Smooth muscle cell (in vitro differentiated cells): ENCODE data around the gene EPHX1. TPM values are rescaled to one million over a fixed set of nuclear protein-coding genes. Genes with fewer than 3 reads are reported as not detected.
"Not testable (repeated sequence)": the region's sequence is repeated elsewhere in the genome, so short reads cannot be mapped to it uniquely, and the experiment has no call there.

Experiments
- DNase-seq: peaks from one replicate; lab custom pipeline; 2025; ENCODE audit not compliant: unreplicated experiment; lab: John Stamatoyannopoulos, UW
- H2AFZ ChIP-seq: fragments of 200-600 bp; sonication (generic); 2 replicates; pipeline ENCODE4 v1.6.0; 2016; ENCODE audit warnings: antibody characterized with exemption, low read depth, mild to moderate bottlenecking
- H3F3A ChIP-seq: fragments of 200-600 bp; sonication (generic); 2 replicates; pipeline ENCODE4 v1.6.0; 2017; ENCODE audit warnings: antibody characterized with exemption, low read depth
- H3K27ac ChIP-seq: fragments of 200-600 bp; sonication (generic); 2 replicates; pipeline ENCODE4 v1.5.1; 2016; ENCODE audit warnings: low read depth, mild to moderate bottlenecking
- H3K27me3 ChIP-seq: fragments of 200-600 bp; sonication (generic); 2 replicates; pipeline ENCODE4 v1.6.1; 2016; ENCODE audit warnings: low read depth, mild to moderate bottlenecking
- H3K36me3 ChIP-seq: fragments of 200-600 bp; sonication (generic); 2 replicates; pipeline ENCODE4 v1.5.1; 2016; ENCODE audit warnings: low read depth
- H3K4me1 ChIP-seq: fragments of 200-600 bp; sonication (generic); 2 replicates; pipeline ENCODE4 v1.5.1; 2016; ENCODE audit warnings: low read depth
- H3K4me2 ChIP-seq: fragments of 200-600 bp; sonication (generic); 2 replicates; pipeline ENCODE4 v1.6.0; 2016; ENCODE audit warnings: mild to moderate bottlenecking
- H3K4me3 ChIP-seq: fragments of 200-600 bp; sonication (generic); 2 replicates; pipeline ENCODE4 v1.5.1; 2016; ENCODE audit warnings: mild to moderate bottlenecking
- H3K79me2 ChIP-seq: fragments of 200-600 bp; sonication (generic); 2 replicates; pipeline ENCODE4 v1.6.0; 2016; ENCODE audit warnings: low read depth, mild to moderate bottlenecking
- H3K9ac ChIP-seq: fragments of 200-600 bp; sonication (generic); 2 replicates; pipeline ENCODE4 v1.6.0; 2016; ENCODE audit warnings: low read depth
- H3K9me3 ChIP-seq: fragments of 200-600 bp; sonication (generic); replicated peaks from 2 replicates; pipeline ENCODE4 v1.5.1; 2016; ENCODE audit warnings: low read depth
- H4K20me1 ChIP-seq: fragments of 200-600 bp; sonication (generic); 2 replicates; pipeline ENCODE4 v1.6.0; 2016; ENCODE audit warnings: low read depth
- WGBS: methylation state at CpG from one replicate; pipeline ENCODE4 v1.1.7; 2016; ENCODE audit warnings: low lambda C conversion rate; 5-methylcytosine and 5-hydroxymethylcytosine counted together
- polyA plus RNA-seq: library from polyadenylated mRNA; unstranded; fragments of >200 nt; fragmentation: Nextera tagmentation; extraction: Ambion mirVana; gene quantifications from 2 replicates; pipeline ENCODE4 v1.2.1, GENCODE V29; 2016
- total RNA-seq: library from RNA; depleted of rRNA; stranded (reverse); fragments of >200 nt; gene quantifications from 2 replicates; pipeline ENCODE4 v1.2.3, GENCODE V29; 2014
- TF ChIP-seq, protein P1 (sequence below): fragments of 200-600 bp; sonication (generic); IDR thresholded peaks from 2 replicates; pipeline ENCODE4 v1.5.1; 2017; ENCODE audit warnings: borderline replicate concordance, mild to moderate bottlenecking, antibody characterized with exemption; ENCODE audit not compliant: insufficient read depth, poor library complexity, severe bottlenecking

EPHX1 gene
- total and polyA plus RNA-seq, 2 experiments from 2014 or later, result 16.1 to 22.2 TPM

DNA sequence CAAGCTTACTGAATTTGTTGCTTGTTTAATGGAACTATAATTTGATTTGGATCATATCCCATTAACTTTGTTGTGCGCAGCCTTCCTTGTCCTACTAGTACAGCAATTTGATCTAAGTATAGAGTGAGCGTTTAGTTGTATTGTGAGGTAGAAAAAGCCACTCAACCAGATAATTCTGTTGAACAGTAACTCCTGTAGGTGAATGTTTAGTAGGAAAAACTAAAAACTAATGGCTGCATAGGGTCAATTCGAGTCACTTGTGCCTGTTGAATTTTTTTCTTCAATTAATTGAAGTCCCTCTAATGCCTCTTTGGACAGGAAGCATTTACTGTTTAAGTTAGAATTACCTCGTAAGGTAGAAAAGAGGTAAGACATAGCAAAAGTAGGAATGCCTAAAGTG lies 15.0 kb upstream of the EPHX1 start:
- WGBS, result 98% methylated on average over 4 of the region's 4 CpGs
- no peaks in the 10 kb centered on the region for H3F3A ChIP-seq

DNA sequence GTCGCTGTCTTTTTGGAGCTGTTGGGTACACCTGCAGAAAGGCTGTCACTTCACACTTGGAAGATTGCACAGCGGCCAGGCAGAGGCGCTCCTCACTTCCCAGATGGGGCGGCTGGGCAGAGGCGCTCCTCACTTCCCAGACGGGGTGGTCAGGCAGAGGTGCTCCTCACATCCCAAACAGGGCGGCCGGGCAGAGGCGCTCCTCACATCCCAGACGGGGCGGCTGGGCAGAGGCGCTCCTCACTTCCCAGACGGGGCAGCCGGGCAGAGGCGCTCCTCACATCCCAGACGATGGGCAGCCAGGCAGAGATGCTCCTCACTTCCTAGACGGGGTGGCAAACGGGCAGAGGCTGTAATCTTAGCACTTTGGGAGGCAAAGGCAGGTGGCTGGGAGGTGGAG lies 13.8 kb upstream of the EPHX1 start:
- not testable (repeated sequence) for H3K79me2 ChIP-seq, H3K36me3 ChIP-seq, H2AFZ ChIP-seq, H3K9ac ChIP-seq, H3K4me1 ChIP-seq, H4K20me1 ChIP-seq, H3K9me3 ChIP-seq, H3K27me3 ChIP-seq, H3K27ac ChIP-seq, H3K4me3 ChIP-seq, H3K4me2 ChIP-seq, H3F3A ChIP-seq, DNase-seq
- 98% methylated on average over 18 of the region's 18 CpGs for WGBS

More for the DNA sequence above, 15.0 kb upstream of the EPHX1 start:
- TF ChIP-seq, protein P1, sequence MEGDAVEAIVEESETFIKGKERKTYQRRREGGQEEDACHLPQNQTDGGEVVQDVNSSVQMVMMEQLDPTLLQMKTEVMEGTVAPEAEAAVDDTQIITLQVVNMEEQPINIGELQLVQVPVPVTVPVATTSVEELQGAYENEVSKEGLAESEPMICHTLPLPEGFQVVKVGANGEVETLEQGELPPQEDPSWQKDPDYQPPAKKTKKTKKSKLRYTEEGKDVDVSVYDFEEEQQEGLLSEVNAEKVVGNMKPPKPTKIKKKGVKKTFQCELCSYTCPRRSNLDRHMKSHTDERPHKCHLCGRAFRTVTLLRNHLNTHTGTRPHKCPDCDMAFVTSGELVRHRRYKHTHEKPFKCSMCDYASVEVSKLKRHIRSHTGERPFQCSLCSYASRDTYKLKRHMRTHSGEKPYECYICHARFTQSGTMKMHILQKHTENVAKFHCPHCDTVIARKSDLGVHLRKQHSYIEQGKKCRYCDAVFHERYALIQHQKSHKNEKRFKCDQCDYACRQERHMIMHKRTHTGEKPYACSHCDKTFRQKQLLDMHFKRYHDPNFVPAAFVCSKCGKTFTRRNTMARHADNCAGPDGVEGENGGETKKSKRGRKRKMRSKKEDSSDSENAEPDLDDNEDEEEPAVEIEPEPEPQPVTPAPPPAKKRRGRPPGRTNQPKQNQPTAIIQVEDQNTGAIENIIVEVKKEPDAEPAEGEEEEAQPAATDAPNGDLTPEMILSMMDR, result no peak
- no peak overlapping the region for H3K4me2 ChIP-seq
- H3K4me1 ChIP-seq, result no peaks in the 10 kb centered on the region
- no peak overlapping the region for H3K9ac ChIP-seq
- no peaks in the 10 kb centered on the region for H3K9me3 ChIP-seq
- no peak for DNase-seq
- H3K79me2 ChIP-seq, result no peaks in the 10 kb centered on the region
- H2AFZ ChIP-seq, result no peak overlapping the region
- H3K27me3 ChIP-seq, result no peaks in the 10 kb centered on the region
- H3K36me3 ChIP-seq, result peaks cover 10% of the 10 kb centered on the region
- no peak overlapping the region for H3K4me3 ChIP-seq
- no peaks in the 10 kb centered on the region for H4K20me1 ChIP-seq
- no peak overlapping the region for H3K27ac ChIP-seq

DNA sequence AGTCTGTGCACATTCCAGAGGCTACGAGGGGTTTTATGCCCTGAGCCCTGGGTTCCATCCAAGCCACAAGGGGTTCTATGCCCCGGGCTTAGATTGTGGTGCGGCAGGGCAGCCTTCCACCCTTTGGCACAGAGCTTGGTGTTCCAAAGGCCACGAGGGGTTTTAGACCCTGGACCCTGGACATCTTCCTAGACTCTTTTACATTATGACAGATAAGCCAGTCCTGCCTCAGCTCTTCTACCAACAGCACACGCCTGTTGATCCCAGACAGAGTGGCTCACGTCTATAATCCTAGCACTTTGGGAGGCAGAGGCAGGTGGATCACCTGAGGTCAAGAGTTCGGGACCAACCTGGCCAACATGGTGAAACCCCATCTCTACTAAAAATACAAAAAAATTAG lies 8.8 kb upstream of the EPHX1 start:
- not testable (repeated sequence) for H3K4me1 ChIP-seq, DNase-seq, H3K27ac ChIP-seq

DNA sequence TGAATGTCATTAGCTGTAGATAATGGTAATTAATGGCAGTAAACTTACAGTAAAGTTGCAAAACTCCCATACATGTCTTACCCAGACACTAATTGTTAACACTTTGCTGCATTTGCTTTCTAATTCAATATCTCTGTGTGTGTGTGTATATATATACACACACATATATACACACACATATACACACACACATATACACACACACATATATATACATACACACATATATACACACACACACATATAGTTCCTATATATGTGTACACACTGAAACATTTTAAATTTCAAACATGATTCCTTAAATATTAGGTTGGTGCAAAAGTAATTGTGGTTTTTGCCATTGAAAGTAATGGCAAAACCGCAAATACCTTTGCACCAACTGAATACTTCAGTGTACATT lies 3.7 kb upstream of the EPHX1 start:
- no peaks in the 10 kb centered on the region for H3F3A ChIP-seq
- 92% methylated on average over 1 of the region's 1 CpG for WGBS
- DNase-seq, result no peak
- no peak overlapping the region for H2AFZ ChIP-seq
- no peaks in the 10 kb centered on the region for H3K79me2 ChIP-seq
- H3K4me2 ChIP-seq, result no peak overlapping the region
- H3K9me3 ChIP-seq, result no peaks in the 10 kb centered on the region
- H3K9ac ChIP-seq, result no peak overlapping the region
- H4K20me1 ChIP-seq, result peaks cover 5% of the 10 kb centered on the region
- H3K27ac ChIP-seq, result no peak overlapping the region
- no peaks in the 10 kb centered on the region for H3K36me3 ChIP-seq
- no peaks in the 10 kb centered on the region for H3K27me3 ChIP-seq
- H3K4me3 ChIP-seq, result no peak overlapping the region
- H3K4me1 ChIP-seq, result peaks cover 1% of the 10 kb centered on the region
- TF ChIP-seq, protein P1, result no peak

More for the DNA sequence above, 8.8 kb upstream of the EPHX1 start:
- WGBS, result 92% methylated on average over 7 of the region's 7 CpGs
- H3F3A ChIP-seq, H3K79me2 ChIP-seq, H4K20me1 ChIP-seq, H3K27me3 ChIP-seq, H3K4me3 ChIP-seq, H3K36me3 ChIP-seq, H3K9ac ChIP-seq, H3K4me2 ChIP-seq, H3K9me3 ChIP-seq, H2AFZ ChIP-seq: not testable (repeated sequence)

DNA sequence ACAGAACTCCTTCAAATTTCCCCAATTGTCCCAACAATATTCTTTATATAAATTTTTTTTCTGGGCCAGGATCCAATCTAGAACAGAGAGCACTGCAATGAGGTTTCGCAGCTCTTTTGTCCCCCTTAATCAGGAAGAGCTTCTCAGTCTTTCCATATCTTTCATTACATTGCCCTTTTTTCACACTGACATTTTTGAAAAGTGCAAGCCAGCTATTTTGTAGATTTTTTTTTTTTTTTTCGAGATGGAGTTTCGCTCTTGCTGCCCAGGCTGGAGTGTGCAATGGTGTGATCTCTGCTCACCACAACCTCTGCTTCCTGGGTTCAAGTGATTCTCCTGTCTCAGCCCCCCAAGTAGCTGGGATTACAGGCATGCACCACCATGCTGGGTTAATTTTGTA lies 3.2 kb upstream of the EPHX1 start:
- not testable (repeated sequence) for H2AFZ ChIP-seq, H3K9ac ChIP-seq, H3K9me3 ChIP-seq, H3K79me2 ChIP-seq, DNase-seq, H3K27ac ChIP-seq, H4K20me1 ChIP-seq, H3K4me1 ChIP-seq, H3K4me2 ChIP-seq, H3K27me3 ChIP-seq, H3K36me3 ChIP-seq, H3F3A ChIP-seq, H3K4me3 ChIP-seq
- 100% methylated on average over 3 of the region's 3 CpGs for WGBS
